MCF 10A (cell line): Measurements from ENCODE around the gene MAN2B2. TPM values are rescaled to one million over a fixed set of nuclear protein-coding genes. Genes with fewer than 3 reads are reported as not detected.
A peak's percentile ranks its signal among the peaks of the same experiment; 100 is the strongest.

Source experiments
- BruUV-seq: library from RNA; stranded (reverse); fragments of 400-500 nt; replicated peaks from 2 replicates; lab custom pipeline; 2021; lab: Mats Ljungman, UMichigan
- CTCF ChIA-PET: fragments of 300-600 bp; sonication (Branson Sonifier 250); formaldehyde crosslinking; extraction: SDS; loops from one replicate; lab custom pipeline; 2021; ENCODE audit warnings: antibody characterized with exemption, inconsistent platforms; lab: Yijun Ruan, JAX
- POLR2A ChIA-PET: fragments of 300-600, 350-650 bp; sonication (Branson Sonifier 250); formaldehyde crosslinking; extraction: SDS; loops from one replicate; lab custom pipeline; 2020; ENCODE audit warnings: antibody characterized with exemption, inconsistent platforms; lab: Yijun Ruan, JAX
- DNase-seq: peaks from one replicate; pipeline ENCODE4 v3.0.0-alpha.2; 2018; ENCODE audit not compliant: unreplicated experiment
- H3K27ac Mint-ChIP-seq: one replicate; pipeline ENCODE4 v1.8.0; 2022; ENCODE audit warnings: mild to moderate bottlenecking, low read depth, mixed read lengths; ENCODE audit not compliant: unreplicated experiment
- H3K27me3 Mint-ChIP-seq: one replicate; pipeline ENCODE4 v1.8.0; 2022; ENCODE audit warnings: mixed read lengths; ENCODE audit not compliant: insufficient read depth, unreplicated experiment
- H3K36me3 Mint-ChIP-seq: one replicate; pipeline ENCODE4 v1.8.0; 2022; ENCODE audit warnings: mild to moderate bottlenecking, moderate library complexity, mixed read lengths; ENCODE audit not compliant: insufficient read depth, unreplicated experiment
- H3K4me1 Mint-ChIP-seq: one replicate; pipeline ENCODE4 v1.8.0; 2022; ENCODE audit warnings: mixed read lengths; ENCODE audit not compliant: insufficient read depth, unreplicated experiment
- H3K4me3 Mint-ChIP-seq: one replicate; pipeline ENCODE4 v1.8.0; 2022; ENCODE audit warnings: mild to moderate bottlenecking, moderate library complexity, mixed read lengths; ENCODE audit not compliant: unreplicated experiment
- H3K9me3 Mint-ChIP-seq: one replicate; pipeline ENCODE4 v1.8.0; 2022; ENCODE audit warnings: mixed read lengths; ENCODE audit not compliant: unreplicated experiment
- intact Hi-C: fragments of 100-400 bp; cut with micrococcal nuclease; formaldehyde crosslinking; loops from 2 replicates; pipeline ENCODE4 v1.14.1; 2022
- total RNA-seq: library from RNA; stranded (reverse); gene quantifications from 2 replicates; pipeline ENCODE4 v1.2.3, GENCODE V29; 2022
- TF ChIP-seq, protein P1 (sequence below): fragments of 200-600 bp; IDR thresholded peaks from one replicate; pipeline ENCODE4 v1.8.0; 2022; ENCODE audit warnings: antibody characterized with exemption, mild to moderate bottlenecking; ENCODE audit not compliant: unreplicated experiment

The MAN2B2 gene
- total RNA-seq, 1 experiment from 2014 or later = 12.5 TPM

DNA sequence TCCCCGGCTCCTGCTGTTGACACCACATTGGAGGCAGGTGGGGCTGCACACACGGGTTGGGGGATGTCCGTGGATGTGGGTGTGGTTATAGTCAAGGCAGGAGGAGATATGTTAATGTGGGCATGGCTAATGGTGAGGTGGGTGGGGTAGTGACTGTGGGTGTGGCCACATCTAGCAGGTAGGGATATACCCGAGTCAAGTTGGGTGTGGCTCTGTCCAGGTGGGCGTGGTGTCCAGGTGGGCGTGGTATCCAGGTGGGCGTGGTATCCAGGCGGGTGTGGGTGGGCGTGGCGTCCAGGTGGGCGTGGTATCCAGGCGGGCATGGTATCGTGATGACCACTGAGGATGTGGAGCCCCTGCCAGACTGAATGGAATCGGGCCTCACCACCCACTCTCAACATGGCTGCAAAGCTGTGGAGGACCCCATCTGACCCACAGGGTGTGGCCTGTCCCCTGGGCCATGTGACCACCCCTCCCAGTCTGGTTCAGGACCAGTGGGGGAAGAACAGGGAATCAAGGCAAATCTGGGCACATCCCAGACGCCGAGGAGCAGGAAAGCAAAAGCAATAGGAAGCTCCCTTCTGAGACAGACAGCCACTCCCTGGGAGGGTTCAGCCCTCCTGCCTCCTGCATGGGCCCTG lies 21.0 kb downstream of the MAN2B2 start:
- ChIA-PET POLR2A (no interaction called here), CTCF (interaction anchor here (1.0 kb wide), 1 partner anchor 50 kb away, joined by 4 read pairs; no protein-coding TSS in a partner anchor)
- Mint-ChIP-seq H3K9me3 (no peaks in the 10 kb centered on the region), H3K27me3 (no peaks in the 10 kb centered on the region), H3K27ac (no peak overlapping the region), H3K4me3 (no peak overlapping the region), H3K4me1 (no peaks in the 10 kb centered on the region), H3K36me3 (peaks cover 2% of the 10 kb centered on the region)
- intact Hi-C loops = no loop called here
- BruUV-seq = no TSS peak
- peak; percentile 30 for DNase-seq
- TF ChIP-seq, protein P1, sequence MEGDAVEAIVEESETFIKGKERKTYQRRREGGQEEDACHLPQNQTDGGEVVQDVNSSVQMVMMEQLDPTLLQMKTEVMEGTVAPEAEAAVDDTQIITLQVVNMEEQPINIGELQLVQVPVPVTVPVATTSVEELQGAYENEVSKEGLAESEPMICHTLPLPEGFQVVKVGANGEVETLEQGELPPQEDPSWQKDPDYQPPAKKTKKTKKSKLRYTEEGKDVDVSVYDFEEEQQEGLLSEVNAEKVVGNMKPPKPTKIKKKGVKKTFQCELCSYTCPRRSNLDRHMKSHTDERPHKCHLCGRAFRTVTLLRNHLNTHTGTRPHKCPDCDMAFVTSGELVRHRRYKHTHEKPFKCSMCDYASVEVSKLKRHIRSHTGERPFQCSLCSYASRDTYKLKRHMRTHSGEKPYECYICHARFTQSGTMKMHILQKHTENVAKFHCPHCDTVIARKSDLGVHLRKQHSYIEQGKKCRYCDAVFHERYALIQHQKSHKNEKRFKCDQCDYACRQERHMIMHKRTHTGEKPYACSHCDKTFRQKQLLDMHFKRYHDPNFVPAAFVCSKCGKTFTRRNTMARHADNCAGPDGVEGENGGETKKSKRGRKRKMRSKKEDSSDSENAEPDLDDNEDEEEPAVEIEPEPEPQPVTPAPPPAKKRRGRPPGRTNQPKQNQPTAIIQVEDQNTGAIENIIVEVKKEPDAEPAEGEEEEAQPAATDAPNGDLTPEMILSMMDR = no peak

DNA sequence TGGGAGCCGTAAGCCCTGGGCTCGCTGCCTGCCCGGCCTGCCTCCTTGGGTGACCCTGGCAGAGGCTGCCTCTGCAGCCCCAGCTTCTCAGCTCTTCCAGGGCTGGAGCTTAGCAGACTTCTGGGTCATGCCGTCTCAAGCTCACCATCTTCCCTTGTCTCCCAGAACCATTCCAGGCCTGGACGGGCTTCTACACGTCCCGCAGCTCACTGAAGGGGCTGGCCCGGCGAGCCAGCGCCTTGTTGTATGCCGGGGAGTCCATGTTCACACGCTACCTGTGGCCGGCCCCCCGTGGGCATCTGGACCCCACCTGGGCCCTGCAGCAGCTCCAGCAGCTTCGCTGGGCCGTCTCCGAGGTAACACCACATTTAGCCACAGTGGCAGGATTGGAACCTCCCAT lies 22.0 kb downstream of the MAN2B2 start:
- no peaks in the 10 kb centered on the region for H3K27me3 Mint-ChIP-seq
- ChIA-PET POLR2A (interaction anchor here (0.5 kb wide), 1 partner anchor 161 kb away, joined by 3 read pairs; no protein-coding TSS in a partner anchor), CTCF (interaction anchor here (0.6 to 1.0 kb wide), 2 partner anchors 51 to 1472 kb away, joined by 3 to 4 read pairs; no protein-coding TSS in a partner anchor)
- DNase-seq = no peak
- no peaks in the 10 kb centered on the region for H3K9me3 Mint-ChIP-seq
- no peak overlapping the region for H3K27ac Mint-ChIP-seq
- H3K4me3 Mint-ChIP-seq = no peak overlapping the region
- no peaks in the 10 kb centered on the region for H3K4me1 Mint-ChIP-seq
- no TSS peak for BruUV-seq
- TF ChIP-seq, protein P1 = no peak
- peaks cover 4% of the 10 kb centered on the region for H3K36me3 Mint-ChIP-seq
- intact Hi-C loops = no loop called here

DNA sequence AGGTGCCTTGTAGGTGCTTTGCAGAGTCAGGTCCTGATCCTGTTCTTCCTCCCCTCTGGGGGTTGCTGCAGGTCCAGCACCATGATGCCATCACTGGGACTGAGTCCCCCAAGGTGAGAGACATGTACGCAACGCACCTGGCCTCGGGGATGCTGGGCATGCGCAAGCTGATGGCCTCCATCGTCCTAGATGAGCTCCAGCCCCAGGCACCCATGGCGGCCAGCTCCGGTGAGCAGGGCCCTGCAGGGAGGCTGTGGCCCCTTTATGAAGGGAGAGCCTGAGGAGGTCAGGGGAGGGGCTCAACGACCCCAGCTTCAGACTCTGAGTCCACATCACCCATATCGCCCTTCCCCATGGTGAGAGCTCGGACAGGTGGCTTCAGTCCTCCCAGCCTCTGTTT lies 23.1 kb downstream of the MAN2B2 start:
- no peaks in the 10 kb centered on the region for H3K27me3 Mint-ChIP-seq
- no TSS peak for BruUV-seq
- POLR2A ChIA-PET = no interaction called here
- H3K27ac Mint-ChIP-seq = no peak overlapping the region
- CTCF ChIA-PET = no interaction called here
- H3K4me3 Mint-ChIP-seq = no peak overlapping the region
- DNase-seq = no peak
- H3K4me1 Mint-ChIP-seq = no peaks in the 10 kb centered on the region
- peaks cover 6% of the 10 kb centered on the region for H3K36me3 Mint-ChIP-seq
- no peaks in the 10 kb centered on the region for H3K9me3 Mint-ChIP-seq
- TF ChIP-seq, protein P1 = no peak
- intact Hi-C loops = no loop called here

DNA sequence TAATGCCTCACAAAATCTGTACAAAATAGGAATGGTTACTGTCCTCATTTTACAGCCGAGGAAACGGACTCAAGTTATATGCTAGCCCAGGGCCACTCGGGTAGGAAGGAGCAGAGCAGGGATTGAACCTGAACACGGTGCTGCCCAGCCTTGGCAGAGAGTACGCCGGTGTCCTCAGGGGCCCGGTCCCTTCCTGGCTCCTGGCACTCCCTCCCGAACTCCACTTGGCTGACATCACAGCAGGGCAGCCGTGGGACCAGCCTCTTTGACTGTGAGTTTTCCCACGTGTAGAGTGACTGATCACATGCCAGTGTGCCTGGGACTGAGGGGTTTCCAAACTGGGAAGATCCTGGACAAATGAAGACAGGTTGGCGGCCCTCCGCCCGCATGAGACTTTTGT lies 23.7 kb downstream of the MAN2B2 start:
- H3K9me3 Mint-ChIP-seq = peaks cover 1% of the 10 kb centered on the region
- intact Hi-C loops = no loop called here
- no peak for DNase-seq
- ChIA-PET CTCF (no interaction called here), POLR2A (no interaction called here)
- no TSS peak for BruUV-seq
- no peaks in the 10 kb centered on the region for H3K4me1 Mint-ChIP-seq
- TF ChIP-seq, protein P1 = no peak
- no peaks in the 10 kb centered on the region for H3K27me3 Mint-ChIP-seq
- peaks cover 9% of the 10 kb centered on the region for H3K36me3 Mint-ChIP-seq
- no peak overlapping the region for H3K27ac Mint-ChIP-seq
- no peak overlapping the region for H3K4me3 Mint-ChIP-seq
